IPS-18c (cell line): ENCODE data around the gene JAM3.

Experiments
- H3K4me3 ChIP-seq: 2 replicates; pipeline ENCODE4 v1.7.0; 2013; ENCODE audit warnings: low read depth, mild to moderate bottlenecking, low read length, moderate library complexity; ENCODE audit not compliant: insufficient read depth
- H3K9me3 ChIP-seq: one replicate; pipeline ENCODE4 v1.6.1; 2013; ENCODE audit warnings: mild to moderate bottlenecking, low read length, moderate library complexity; ENCODE audit not compliant: control insufficient read depth, insufficient read depth

The JAM3 gene

GRCh38 chr11:134036492-134037045 is 32.3 kb upstream of the JAM3 start:
- H3K4me3 ChIP-seq = peak overlapping the region; percentile 75
- peaks cover 4% of the 10 kb centered on the region for H3K9me3 ChIP-seq

GRCh38 chr11:134037046-134037908 is 31.6 kb upstream of the JAM3 start:
- peaks cover 2% of the 10 kb centered on the region for H3K9me3 ChIP-seq
- H3K4me3 ChIP-seq = peak overlapping the region; percentile 75

GRCh38 chr11:134038897-134039470 is 29.9 kb upstream of the JAM3 start:
- Histone ChIP-seq H3K4me3 (no peak overlapping the region), H3K9me3 (peaks cover 2% of the 10 kb centered on the region)

- H3K4me3 ChIP-seq = no peak overlapping the region
- peaks cover 2% of the 10 kb centered on the region for H3K9me3 ChIP-seq
These were observed 29.0 kb upstream of the JAM3 start for GRCh38 chr11:134039726-134040385.

- Histone ChIP-seq H3K9me3 (peaks cover 2% of the 10 kb centered on the region), H3K4me3 (no peak overlapping the region)
These were observed 28.2 kb upstream of the JAM3 start for GRCh38 chr11:134040386-134041302.

- peaks cover 2% of the 10 kb centered on the region for H3K9me3 ChIP-seq
- H3K4me3 ChIP-seq = no peak overlapping the region
These were observed 27.5 kb upstream of the JAM3 start for GRCh38 chr11:134041349-134041748.

GRCh38 chr11:134041791-134042696 is 26.8 kb upstream of the JAM3 start:
- Histone ChIP-seq H3K9me3 (peaks cover 2% of the 10 kb centered on the region), H3K4me3 (no peak overlapping the region)

- Histone ChIP-seq H3K9me3 (peaks cover 2% of the 10 kb centered on the region), H3K4me3 (no peak overlapping the region)
These were observed 25.0 kb upstream of the JAM3 start for GRCh38 chr11:134043821-134044420.

GRCh38 chr11:134044514-134045284 is 24.2 kb upstream of the JAM3 start:
- H3K4me3 ChIP-seq = no peak overlapping the region
- peaks cover 1% of the 10 kb centered on the region for H3K9me3 ChIP-seq

GRCh38 chr11:134045799-134046635 is 22.9 kb upstream of the JAM3 start:
- Histone ChIP-seq H3K4me3 (no peak overlapping the region), H3K9me3 (no peaks in the 10 kb centered on the region)

- no peaks in the 10 kb centered on the region for H3K9me3 ChIP-seq
- no peak overlapping the region for H3K4me3 ChIP-seq
These were observed 22.0 kb upstream of the JAM3 start for GRCh38 chr11:134046681-134047449.

GRCh38 chr11:134047586-134047999 is 21.3 kb upstream of the JAM3 start:
- no peak overlapping the region for H3K4me3 ChIP-seq
- H3K9me3 ChIP-seq = no peaks in the 10 kb centered on the region

- no peak overlapping the region for H3K4me3 ChIP-seq
- no peaks in the 10 kb centered on the region for H3K9me3 ChIP-seq
These were observed 20.8 kb upstream of the JAM3 start for GRCh38 chr11:134048028-134048427.

- H3K9me3 ChIP-seq = no peaks in the 10 kb centered on the region
- no peak overlapping the region for H3K4me3 ChIP-seq
These were observed 19.6 kb upstream of the JAM3 start for GRCh38 chr11:134049303-134049702.
